GM23338 (cell line): ENCODE measurements around the gene OXNAD1. TPM values are rescaled to one million over a fixed set of nuclear protein-coding genes. Genes with fewer than 3 reads are reported as not detected.
A peak's percentile ranks its signal among the peaks of the same experiment; 100 is the strongest.

Source experiments
- ATAC-seq: fragments of 200-7000 bp; cut with Tn5 transposase; 3 replicates; pipeline ENCODE4 v1.9.1; 2020
- DNase-seq: peaks from one replicate; pipeline ENCODE4 v3.0.0-alpha.2; 2015; ENCODE audit warnings: low spot score
- H2AFZ ChIP-seq: fragments of 200-600 bp; sonication (generic); 2 replicates; pipeline ENCODE4 v1.8.0; 2016; ENCODE audit warnings: antibody characterized with exemption, mild to moderate bottlenecking, moderate library complexity
- H3F3A ChIP-seq: fragments of 200-600 bp; sonication (generic); replicated peaks from 2 replicates; pipeline ENCODE4 v1.8.0; 2017; ENCODE audit warnings: antibody characterized with exemption, mixed run types, low read depth
- H3K27ac ChIP-seq: fragments of 200-600 bp; sonication (generic); 2 replicates; pipeline ENCODE4 v1.6.1; 2016; ENCODE audit warnings: low read depth
- H3K27me3 ChIP-seq: fragments of 200-600 bp; sonication (generic); 2 replicates; pipeline ENCODE4 v1.8.0; 2016; ENCODE audit warnings: mild to moderate bottlenecking, mixed run types, moderate library complexity; ENCODE audit not compliant: insufficient read depth
- H3K36me3 ChIP-seq: fragments of 200-600 bp; sonication (generic); 2 replicates; pipeline ENCODE4 v1.8.0; 2016; ENCODE audit warnings: mild to moderate bottlenecking; ENCODE audit not compliant: insufficient read depth
- H3K4me1 ChIP-seq: fragments of 200-600 bp; sonication (generic); 2 replicates; pipeline ENCODE4 v1.8.0; 2016; ENCODE audit warnings: mild to moderate bottlenecking, moderate library complexity; ENCODE audit not compliant: insufficient read depth
- H3K4me2 ChIP-seq: fragments of 200-600 bp; sonication (generic); 2 replicates; pipeline ENCODE4 v1.7.1; 2017; ENCODE audit warnings: mixed run types
- H3K4me3 ChIP-seq: fragments of 200-600 bp; sonication (generic); 2 replicates; pipeline ENCODE4 v1.6.1; 2016; ENCODE audit warnings: mixed run types
- H3K79me2 ChIP-seq: fragments of 200-600 bp; sonication (generic); replicated peaks from 2 replicates; pipeline ENCODE4 v1.8.0; 2017; ENCODE audit warnings: mild to moderate bottlenecking; ENCODE audit not compliant: insufficient read depth
- H3K9me2 ChIP-seq: fragments of 200-600 bp; sonication (generic); 2 replicates; pipeline ENCODE4 v1.8.0; 2017; ENCODE audit not compliant: insufficient read depth
- H4K20me1 ChIP-seq: fragments of 200-600 bp; sonication (generic); replicated peaks from 2 replicates; pipeline ENCODE4 v1.8.0; 2017; ENCODE audit warnings: mild to moderate bottlenecking; ENCODE audit not compliant: insufficient read depth
- H3K27ac Mint-ChIP-seq: 2 replicates; pipeline ENCODE4 v1.8.0; 2020; ENCODE audit warnings: inconsistent platforms, mild to moderate bottlenecking, moderate library complexity, mixed read lengths
- H3K27me3 Mint-ChIP-seq: 3 replicates; pipeline ENCODE4 v1.8.0; 2022; ENCODE audit warnings: low read depth, mild to moderate bottlenecking, moderate library complexity, mixed read lengths, inconsistent platforms; ENCODE audit not compliant: insufficient read depth, poor library complexity
- H3K36me3 Mint-ChIP-seq: 3 replicates; pipeline ENCODE4 v1.8.0; 2021; ENCODE audit warnings: low read depth, mild to moderate bottlenecking, inconsistent platforms, moderate library complexity, mixed read lengths
- H3K4me1 Mint-ChIP-seq: 3 replicates; pipeline ENCODE4 v1.8.0; 2020; ENCODE audit warnings: mild to moderate bottlenecking, inconsistent platforms, mixed read lengths
- H3K4me3 Mint-ChIP-seq: 3 replicates; pipeline ENCODE4 v1.8.0; 2021; ENCODE audit warnings: moderate library complexity, mild to moderate bottlenecking, inconsistent platforms, mixed read lengths
- H3K9me3 Mint-ChIP-seq: 3 replicates; pipeline ENCODE4 v1.8.0; 2020; ENCODE audit warnings: moderate library complexity, mild to moderate bottlenecking, inconsistent platforms, mixed read lengths
- CREB1 ChIP-seq: fragments of 250-450 bp; sonication (Bioruptor Pico); IDR thresholded peaks from 2 replicates; pipeline ENCODE4 v1.5.0; 2020; ENCODE audit warnings: low read depth, mild to moderate bottlenecking, moderate library complexity
- JUNB ChIP-seq: IDR thresholded peaks from one replicate; pipeline ENCODE4 v1.6.1; 2016; ENCODE audit warnings: antibody characterized with exemption; ENCODE audit not compliant: unreplicated experiment
- NANOG ChIP-seq: IDR thresholded peaks from 2 replicates; pipeline ENCODE4 v1.6.1; 2016; ENCODE audit warnings: antibody characterized with exemption, borderline replicate concordance
- STAT1 ChIP-seq: IDR thresholded peaks from one replicate; pipeline ENCODE4 v1.6.1; 2016; ENCODE audit warnings: antibody characterized with exemption; ENCODE audit not compliant: unreplicated experiment
- polyA plus RNA-seq: library from polyadenylated mRNA; unstranded; fragments of >200 nt; fragmentation: Nextera tagmentation; extraction: Ambion mirVana; gene quantifications from 2 replicates; pipeline ENCODE4 v1.2.1, GENCODE V29; 2016
- total RNA-seq: library from RNA; depleted of rRNA; stranded (reverse); fragments of >200 nt; shearing (Covaris generic); gene quantifications from 2 replicates; pipeline ENCODE4 v1.2.3, GENCODE V29; 2014
- TF ChIP-seq, protein P1 (sequence below): fragments of 250-450 bp; sonication (Bioruptor Pico); IDR thresholded peaks from 2 replicates; pipeline ENCODE4 v1.5.0; 2020; ENCODE audit warnings: mild to moderate bottlenecking, moderate library complexity

OXNAD1 gene
- total and polyA plus RNA-seq, 2 experiments from 2014 or later = 22.9 to 34.2 TPM

GRCh38 chr3:16331319-16331883 lies 66.4 kb downstream of the OXNAD1 start:
- no peak overlapping the region for H3K4me2 ChIP-seq
- no peak for ATAC-seq
- H3K27me3 ChIP-seq = no peaks in the 10 kb centered on the region
- H3K4me3 ChIP-seq = no peak overlapping the region
- H3K4me1 ChIP-seq = 0 out of 2 replicates have a peak, but pooled peaks cover 6% of the 10 kb centered on the region
- Mint-ChIP-seq H3K27me3 (peaks cover 6% of the 10 kb centered on the region), H3K36me3 (peaks cover 50% of the 10 kb centered on the region), H3K4me1 (peaks cover 19% of the 10 kb centered on the region), H3K9me3 (peaks cover 10% of the 10 kb centered on the region), H3K4me3 (no peak overlapping the region), H3K27ac (no peak overlapping the region)
- no peaks in the 10 kb centered on the region for H3F3A ChIP-seq
- H3K9me2 ChIP-seq = no peaks in the 10 kb centered on the region
- no peak for DNase-seq
- H4K20me1 ChIP-seq = no peaks in the 10 kb centered on the region; the same call in 1 of the 2 replicates
- no peak overlapping the region for H3K27ac ChIP-seq
- no peaks in the 10 kb centered on the region for H3K36me3 ChIP-seq
- no peak for TF ChIP-seq NANOG
- TF ChIP-seq JUNB = no peak
- TF ChIP-seq, protein P1, sequence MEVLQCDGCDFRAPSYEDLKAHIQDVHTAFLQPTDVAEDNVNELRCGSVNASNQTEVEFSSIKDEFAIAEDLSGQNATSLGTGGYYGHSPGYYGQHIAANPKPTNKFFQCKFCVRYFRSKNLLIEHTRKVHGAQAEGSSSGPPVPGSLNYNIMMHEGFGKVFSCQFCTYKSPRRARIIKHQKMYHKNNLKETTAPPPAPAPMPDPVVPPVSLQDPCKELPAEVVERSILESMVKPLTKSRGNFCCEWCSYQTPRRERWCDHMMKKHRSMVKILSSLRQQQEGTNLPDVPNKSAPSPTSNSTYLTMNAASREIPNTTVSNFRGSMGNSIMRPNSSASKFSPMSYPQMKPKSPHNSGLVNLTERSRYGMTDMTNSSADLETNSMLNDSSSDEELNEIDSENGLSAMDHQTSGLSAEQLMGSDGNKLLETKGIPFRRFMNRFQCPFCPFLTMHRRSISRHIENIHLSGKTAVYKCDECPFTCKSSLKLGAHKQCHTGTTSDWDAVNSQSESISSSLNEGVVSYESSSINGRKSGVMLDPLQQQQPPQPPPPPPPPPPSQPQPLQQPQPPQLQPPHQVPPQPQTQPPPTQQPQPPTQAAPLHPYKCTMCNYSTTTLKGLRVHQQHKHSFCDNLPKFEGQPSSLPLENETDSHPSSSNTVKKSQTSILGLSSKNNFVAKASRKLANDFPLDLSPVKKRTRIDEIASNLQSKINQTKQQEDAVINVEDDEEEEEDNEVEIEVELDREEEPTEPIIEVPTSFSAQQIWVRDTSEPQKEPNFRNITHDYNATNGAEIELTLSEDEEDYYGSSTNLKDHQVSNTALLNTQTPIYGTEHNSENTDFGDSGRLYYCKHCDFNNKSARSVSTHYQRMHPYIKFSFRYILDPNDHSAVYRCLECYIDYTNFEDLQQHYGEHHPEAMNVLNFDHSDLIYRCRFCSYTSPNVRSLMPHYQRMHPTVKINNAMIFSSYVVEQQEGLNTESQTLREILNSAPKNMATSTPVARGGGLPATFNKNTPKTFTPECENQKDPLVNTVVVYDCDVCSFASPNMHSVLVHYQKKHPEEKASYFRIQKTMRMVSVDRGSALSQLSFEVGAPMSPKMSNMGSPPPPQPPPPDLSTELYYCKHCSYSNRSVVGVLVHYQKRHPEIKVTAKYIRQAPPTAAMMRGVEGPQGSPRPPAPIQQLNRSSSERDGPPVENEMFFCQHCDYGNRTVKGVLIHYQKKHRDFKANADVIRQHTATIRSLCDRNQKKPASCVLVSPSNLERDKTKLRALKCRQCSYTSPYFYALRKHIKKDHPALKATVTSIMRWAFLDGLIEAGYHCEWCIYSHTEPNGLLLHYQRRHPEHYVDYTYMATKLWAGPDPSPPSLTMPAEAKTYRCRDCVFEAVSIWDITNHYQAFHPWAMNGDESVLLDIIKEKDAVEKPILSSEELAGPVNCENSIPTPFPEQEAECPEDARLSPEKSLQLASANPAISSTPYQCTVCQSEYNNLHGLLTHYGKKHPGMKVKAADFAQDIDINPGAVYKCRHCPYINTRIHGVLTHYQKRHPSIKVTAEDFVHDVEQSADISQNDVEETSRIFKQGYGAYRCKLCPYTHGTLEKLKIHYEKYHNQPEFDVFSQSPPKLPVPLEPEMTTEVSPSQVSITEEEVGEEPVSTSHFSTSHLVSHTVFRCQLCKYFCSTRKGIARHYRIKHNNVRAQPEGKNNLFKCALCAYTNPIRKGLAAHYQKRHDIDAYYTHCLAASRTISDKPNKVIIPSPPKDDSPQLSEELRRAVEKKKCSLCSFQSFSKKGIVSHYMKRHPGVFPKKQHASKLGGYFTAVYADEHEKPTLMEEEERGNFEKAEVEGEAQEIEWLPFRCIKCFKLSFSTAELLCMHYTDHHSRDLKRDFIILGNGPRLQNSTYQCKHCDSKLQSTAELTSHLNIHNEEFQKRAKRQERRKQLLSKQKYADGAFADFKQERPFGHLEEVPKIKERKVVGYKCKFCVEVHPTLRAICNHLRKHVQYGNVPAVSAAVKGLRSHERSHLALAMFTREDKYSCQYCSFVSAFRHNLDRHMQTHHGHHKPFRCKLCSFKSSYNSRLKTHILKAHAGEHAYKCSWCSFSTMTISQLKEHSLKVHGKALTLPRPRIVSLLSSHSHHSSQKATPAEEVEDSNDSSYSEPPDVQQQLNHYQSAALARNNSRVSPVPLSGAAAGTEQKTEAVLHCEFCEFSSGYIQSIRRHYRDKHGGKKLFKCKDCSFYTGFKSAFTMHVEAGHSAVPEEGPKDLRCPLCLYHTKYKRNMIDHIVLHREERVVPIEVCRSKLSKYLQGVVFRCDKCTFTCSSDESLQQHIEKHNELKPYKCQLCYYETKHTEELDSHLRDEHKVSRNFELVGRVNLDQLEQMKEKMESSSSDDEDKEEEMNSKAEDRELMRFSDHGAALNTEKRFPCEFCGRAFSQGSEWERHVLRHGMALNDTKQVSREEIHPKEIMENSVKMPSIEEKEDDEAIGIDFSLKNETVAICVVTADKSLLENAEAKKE (CRISPR knock-in tag) = no peak
- H2AFZ ChIP-seq = no peak overlapping the region
- H3K79me2 ChIP-seq = no peaks in the 10 kb centered on the region

GRCh38 chr3:16332904-16333426 lies 68.0 kb downstream of the OXNAD1 start:
- Mint-ChIP-seq H3K9me3 (peaks cover 10% of the 10 kb centered on the region), H3K4me1 (peaks cover 19% of the 10 kb centered on the region), H3K27ac (no peak overlapping the region), H3K4me3 (no peak overlapping the region), H3K27me3 (peaks cover 6% of the 10 kb centered on the region), H3K36me3 (peaks cover 50% of the 10 kb centered on the region)
- no peak for DNase-seq
- Histone ChIP-seq H2AFZ (no peak overlapping the region), H3F3A (no peaks in the 10 kb centered on the region), H3K4me3 (no peak overlapping the region), H4K20me1 (no peaks in the 10 kb centered on the region; the same call in 1 of the 2 replicates), H3K4me1 (0 out of 2 replicates have a peak, but pooled peaks cover 6% of the 10 kb centered on the region), H3K79me2 (no peaks in the 10 kb centered on the region), H3K4me2 (0 out of 2 replicates have a peak overlapping the region, but pooled peaks have one; percentile 17), H3K9me2 (no peaks in the 10 kb centered on the region), H3K27ac (no peak overlapping the region), H3K27me3 (no peaks in the 10 kb centered on the region), H3K36me3 (no peaks in the 10 kb centered on the region)
- TF ChIP-seq STAT1 (no peak), CREB1 (no peak), JUNB (no peak)
- no peak for ATAC-seq
